GM12878 (cell line): Measurements from ENCODE around the gene ASIC2. TPM values are rescaled to one million over a fixed set of nuclear protein-coding genes. Genes with fewer than 3 reads are reported as not detected.

ENCODE experiments used
- ATAC-seq: fragments of 200-7000 bp; cut with Tn5 transposase; 3 replicates; pipeline ENCODE4 v1.9.1; 2020; ENCODE audit warnings: mild to moderate bottlenecking, moderate library complexity
- BruUV-seq: library from RNA; stranded (reverse); fragments of 400-500 nt; replicated peaks from 2 replicates; lab custom pipeline; 2021; lab: Mats Ljungman, UMichigan
- CTCF ChIA-PET: fragments of 300-600 bp; sonication (Branson Sonifier 250); formaldehyde crosslinking; extraction: SDS; loops from one replicate; lab custom pipeline; 2021; ENCODE audit warnings: inconsistent platforms; lab: Yijun Ruan, JAX
- POLR2A ChIA-PET: fragments of 350-600 bp; formaldehyde crosslinking; extraction: SDS; loops from one replicate; lab custom pipeline; 2021; ENCODE audit warnings: inconsistent platforms; lab: Charles Lee
- RAD21 ChIA-PET: fragments of 300-600 bp; sonication (Branson Sonifier 250); formaldehyde crosslinking; loops from one replicate; lab custom pipeline; 2023; ENCODE audit warnings: antibody characterized with exemption; ENCODE audit not compliant: unreplicated experiment; lab: Charles Lee
- SMC1A ChIA-PET: fragments of 300-600 bp; sonication (Branson Sonifier 250); formaldehyde crosslinking; loops from one replicate; lab custom pipeline; 2023; ENCODE audit not compliant: unreplicated experiment, uncharacterized antibody; lab: Charles Lee
- DNase-seq: peaks from one replicate; pipeline ENCODE4 v3.0.0-alpha.2; 2011; ENCODE audit warnings: low read depth, low spot score
- FAIRE-seq: peaks from 3 replicates; lab custom pipeline; 2011; peaks lifted over from hg19 to GRCh38; lab: Jason Lieb, UNC
- H2AFZ ChIP-seq: 2 replicates; pipeline ENCODE4 v1.6.0; 2011; ENCODE audit warnings: low read depth, low read length, control low read depth; ENCODE audit not compliant: control insufficient read depth
- H3K27ac ChIP-seq: 2 replicates; pipeline ENCODE4 v1.5.1; 2011; ENCODE audit warnings: control low read depth; ENCODE audit not compliant: control insufficient read depth, insufficient read depth
- H3K27me3 ChIP-seq, 2 experiments: replicated peaks in 1 of 2; 2 replicates each; pipeline versions ENCODE4 v1.6.0 to v1.6.1; 2011; ENCODE audit warnings: low read length in 1 of 2; ENCODE audit not compliant: control insufficient read depth in 2 of 2, insufficient read depth in 2 of 2
- H3K36me3 ChIP-seq, 2 experiments: 2 replicates each; pipeline ENCODE4 v1.5.1; 2011; ENCODE audit warnings: low read length in 1 of 2; ENCODE audit not compliant: control insufficient read depth in 2 of 2, insufficient read depth in 2 of 2
- H3K4me1 ChIP-seq: 2 replicates; pipeline ENCODE4 v1.6.1; 2011; ENCODE audit warnings: mild to moderate bottlenecking, low read length, moderate library complexity, mixed read lengths; ENCODE audit not compliant: control insufficient read depth, insufficient read depth
- H3K4me2 ChIP-seq: 2 replicates; pipeline ENCODE4 v1.6.0; 2011; ENCODE audit warnings: control low read depth; ENCODE audit not compliant: control insufficient read depth, insufficient read depth
- H3K4me3 ChIP-seq: fragments of 200-600 bp; sonication (generic); 2 replicates; pipeline ENCODE4 v1.5.1; 2016
- H3K79me2 ChIP-seq: 2 replicates; pipeline ENCODE4 v1.6.0; 2011; ENCODE audit warnings: low read length; ENCODE audit not compliant: control insufficient read depth, insufficient read depth
- H3K9ac ChIP-seq: 2 replicates; pipeline ENCODE4 v1.8.0; 2011; ENCODE audit warnings: low read length, control low read depth, mixed read lengths; ENCODE audit not compliant: control insufficient read depth, insufficient read depth
- H3K9me3 ChIP-seq: replicated peaks from 3 replicates; pipeline ENCODE4 v1.5.1; 2011; ENCODE audit warnings: mild to moderate bottlenecking, low read length; ENCODE audit not compliant: control insufficient read depth, insufficient read depth
- H4K20me1 ChIP-seq: 2 replicates; pipeline ENCODE4 v1.6.0; 2011; ENCODE audit not compliant: control insufficient read depth, insufficient read depth
- BACH1 ChIP-seq: fragments of 450-650 bp; IDR thresholded peaks from 2 replicates; pipeline ENCODE4 v1.6.1; 2017; ENCODE audit warnings: mild to moderate bottlenecking, borderline replicate concordance
- BCL11A ChIP-seq: IDR thresholded peaks from 2 replicates; pipeline ENCODE4 v1.6.1; 2011; ENCODE audit warnings: low read depth, low read length
- FOXK2 ChIP-seq: fragments of 450-650 bp; IDR thresholded peaks from 2 replicates; pipeline ENCODE4 v1.6.1; 2017; ENCODE audit warnings: mild to moderate bottlenecking, moderate library complexity
- IKZF2 ChIP-seq, 2 experiments: fragments of 450-650 bp; IDR thresholded peaks; 2 replicates each; pipeline ENCODE4 v1.6.1; 2017; ENCODE audit warnings: mild to moderate bottlenecking in 2 of 2, moderate library complexity in 2 of 2
- IRF4 ChIP-seq: IDR thresholded peaks from 2 replicates; pipeline ENCODE4 v1.6.1; 2011; ENCODE audit warnings: low read depth, low read length
- NR2F1 ChIP-seq: fragments of 450-650 bp; conservative IDR thresholded peaks from 2 replicates; pipeline ENCODE4 v1.6.1; 2017; ENCODE audit warnings: mild to moderate bottlenecking
- NRF1 ChIP-seq: conservative IDR thresholded peaks from 2 replicates; pipeline ENCODE4 v1.6.1; 2011; ENCODE audit warnings: mild to moderate bottlenecking, low read depth, low read length, improper control_type of control experiment
- RCOR1 ChIP-seq: conservative IDR thresholded peaks from 2 replicates; pipeline ENCODE4 v1.6.1; 2012; ENCODE audit warnings: low read depth, low read length, improper control_type of control experiment
- SP1 ChIP-seq: IDR thresholded peaks from one replicate; pipeline ENCODE4 v1.6.1; 2011; ENCODE audit warnings: low read depth, low read length
- STAT1 ChIP-seq: fragments of 450-650 bp; conservative IDR thresholded peaks from 2 replicates; pipeline ENCODE4 v1.6.1; 2014; ENCODE audit warnings: antibody characterized with exemption, mild to moderate bottlenecking
- WRNIP1 ChIP-seq: IDR thresholded peaks from 2 replicates; pipeline ENCODE4 v1.6.1; 2011; ENCODE audit warnings: low read depth, low read length, improper control_type of control experiment, borderline replicate concordance
- ZNF622 ChIP-seq: fragments of 450-650 bp; IDR thresholded peaks from 2 replicates; pipeline ENCODE4 v1.6.1; 2017; ENCODE audit warnings: mild to moderate bottlenecking, inconsistent platforms
- whole genome bisulfite sequencing: methylation state at CpG from one replicate; pipeline ENCODE4 v1.1.6; 2016; ENCODE audit warnings: low lambda C conversion rate; ENCODE audit not compliant: insufficient replicate concordance, insufficient coverage; ENCODE audit errors: missing lambda C conversion rate; 5-methylcytosine and 5-hydroxymethylcytosine counted together
- in situ Hi-C: fragments of 300-500 bp; cut with MboI; formaldehyde crosslinking; loops from 9 replicates; pipeline ENCODE4 v1.14.3; 2018; ENCODE audit warnings: mixed read lengths
- intact Hi-C: fragments of 100-400 bp; cut with micrococcal nuclease; formaldehyde crosslinking; loops from one replicate; pipeline ENCODE4 v1.14.2; 2022; ENCODE audit not compliant: unreplicated experiment
- polyA plus RNA-seq, 11 experiments: library from polyadenylated mRNA; depleted of rRNA in 4 of 11; unstranded in 6 of 11; stranded (reverse) in 5 of 11; fragments of >200 nt; fragmentation: Nextera tagmentation in 4 of 11; fragmentation: Illumina TruSeq in 1 of 11; extraction: Ambion mirVana in 4 of 11; extraction: Trizol in 1 of 11; gene quantifications; 1 replicate in 1 of 11; 2 replicates in 10 of 11; pipeline versions ENCODE4 v1.2.1 to v1.2.3, GENCODE V29; 2011 to 2016; ENCODE audit warnings: inconsistent platforms in 2 of 11, missing spikeins in 2 of 11, low read depth in 1 of 11
- total RNA-seq, 4 experiments: library from RNA; depleted of rRNA in 3 of 4; stranded (reverse); fragments of >200 nt in 3 of 4; fragmentation: Illumina TruSeq in 1 of 4; extraction: Trizol in 1 of 4; gene quantifications; 2 replicates each; pipeline versions ENCODE4 v1.2.1 to v1.2.3, GENCODE V29; 2013 to 2021
- TF ChIP-seq, protein P1 (sequence below): fragments of 450-650 bp; IDR thresholded peaks from 2 replicates; pipeline ENCODE4 v1.6.1; 2014; ENCODE audit warnings: mild to moderate bottlenecking
- TF ChIP-seq, protein P2 (sequence below): fragments of 150-350 bp; IDR thresholded peaks from 2 replicates; pipeline ENCODE4 v1.6.1; 2016; ENCODE audit warnings: low read depth, low read length

The ASIC2 gene
- total and polyA plus RNA-seq, 10 of the 15 experiments (the other 5 are each of a cell fraction or from before 2014, with no cell fraction given), result not detected

DNA sequence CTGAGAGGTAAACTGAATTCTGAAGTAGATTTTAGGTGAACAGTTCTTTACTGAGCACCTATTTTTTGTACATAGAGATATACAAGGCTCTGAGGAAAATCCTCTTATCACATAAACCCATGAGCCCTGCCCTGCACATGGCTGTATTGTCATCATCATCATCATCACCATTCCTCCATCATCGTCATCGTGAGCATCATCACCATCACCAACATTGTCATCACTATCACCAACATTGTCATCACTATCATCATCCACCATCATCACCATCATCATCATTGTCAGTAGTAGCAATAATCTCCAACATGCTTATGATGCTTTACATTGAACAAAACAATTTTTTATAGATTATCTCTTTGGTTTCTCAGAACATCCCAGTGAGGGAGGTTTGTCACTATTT lies 20.7 kb downstream of the ASIC2 start (continued):
- TF ChIP-seq NRF1, result no peak

DNA sequence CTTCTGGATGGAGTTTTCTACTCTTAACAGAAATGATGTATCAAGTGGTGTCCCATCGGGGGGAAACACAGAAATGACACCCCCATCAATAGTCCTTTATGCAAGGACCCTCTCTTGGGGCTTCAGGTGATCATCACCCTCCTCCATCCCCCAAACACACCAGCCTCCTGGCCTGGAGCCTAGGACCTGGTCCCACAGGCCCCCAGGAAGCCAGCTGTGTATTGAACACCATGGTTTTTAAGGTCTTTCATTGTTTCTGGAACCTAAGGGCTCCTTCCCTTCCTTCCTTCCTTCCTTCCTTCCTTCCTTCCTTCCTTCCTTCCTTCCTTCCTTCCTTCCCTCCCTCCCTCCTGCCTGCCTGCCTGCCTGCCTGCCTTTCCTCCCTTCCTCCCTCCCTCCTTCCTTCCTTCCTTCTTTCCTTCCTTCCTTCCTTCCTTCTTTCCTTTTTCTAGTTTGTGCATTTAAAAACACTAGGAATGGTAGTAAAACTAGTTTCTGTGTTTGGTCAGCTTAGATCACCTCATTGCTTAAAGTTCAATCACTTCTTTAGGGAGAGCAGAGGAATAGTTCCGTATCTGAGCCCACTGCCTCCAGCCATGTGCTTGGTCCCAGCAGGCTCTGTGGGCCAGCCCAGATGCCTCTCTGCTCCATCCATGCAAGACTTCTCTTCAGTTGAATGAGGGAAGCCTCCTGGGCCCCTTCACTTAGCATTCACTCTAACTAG lies 23.6 kb downstream of the ASIC2 start:
- WGBS, result 28% methylated on average over 2 of the region's 2 CpGs
- POLR2A ChIA-PET, result no interaction called here
- intact Hi-C loops, result no loop called here

More for the DNA sequence above, 23.6 kb downstream of the ASIC2 start:
- in situ Hi-C loops, result no loop called here
- ChIA-PET SMC1A (no interaction called here), CTCF (no interaction called here), RAD21 (no interaction called here)
- Histone ChIP-seq H3K36me3 (no peaks in the 10 kb centered on the region), H3K4me3 (no peak overlapping the region), H3K79me2 (no peaks in the 10 kb centered on the region), H4K20me1 (no peaks in the 10 kb centered on the region), H2AFZ (no peak overlapping the region), H3K4me1 (no peaks in the 10 kb centered on the region), H3K27ac (no peak overlapping the region), H3K9ac (no peak overlapping the region), H3K4me2 (no peak overlapping the region), H3K9me3 (no peaks in the 10 kb centered on the region), H3K27me3 (no peaks in the 10 kb centered on the region)
- FAIRE-seq (no peak), ATAC-seq (no peak), DNase-seq (no peak)
- no TSS peak for BruUV-seq
- TF ChIP-seq IKZF2 (IDR thresholded peaks at IDR 0.05) (no peak), STAT1 (no peak), BACH1 (no peak), RCOR1 (no peak), WRNIP1 (no peak), SP1 (no peak), BCL11A (no peak), IRF4 (no peak), ZNF622 (no peak), NR2F1 (no peak), FOXK2 (no peak)
- TF ChIP-seq, protein P1, sequence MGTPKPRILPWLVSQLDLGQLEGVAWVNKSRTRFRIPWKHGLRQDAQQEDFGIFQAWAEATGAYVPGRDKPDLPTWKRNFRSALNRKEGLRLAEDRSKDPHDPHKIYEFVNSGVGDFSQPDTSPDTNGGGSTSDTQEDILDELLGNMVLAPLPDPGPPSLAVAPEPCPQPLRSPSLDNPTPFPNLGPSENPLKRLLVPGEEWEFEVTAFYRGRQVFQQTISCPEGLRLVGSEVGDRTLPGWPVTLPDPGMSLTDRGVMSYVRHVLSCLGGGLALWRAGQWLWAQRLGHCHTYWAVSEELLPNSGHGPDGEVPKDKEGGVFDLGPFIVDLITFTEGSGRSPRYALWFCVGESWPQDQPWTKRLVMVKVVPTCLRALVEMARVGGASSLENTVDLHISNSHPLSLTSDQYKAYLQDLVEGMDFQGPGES, result no peak
- TF ChIP-seq, protein P2, sequence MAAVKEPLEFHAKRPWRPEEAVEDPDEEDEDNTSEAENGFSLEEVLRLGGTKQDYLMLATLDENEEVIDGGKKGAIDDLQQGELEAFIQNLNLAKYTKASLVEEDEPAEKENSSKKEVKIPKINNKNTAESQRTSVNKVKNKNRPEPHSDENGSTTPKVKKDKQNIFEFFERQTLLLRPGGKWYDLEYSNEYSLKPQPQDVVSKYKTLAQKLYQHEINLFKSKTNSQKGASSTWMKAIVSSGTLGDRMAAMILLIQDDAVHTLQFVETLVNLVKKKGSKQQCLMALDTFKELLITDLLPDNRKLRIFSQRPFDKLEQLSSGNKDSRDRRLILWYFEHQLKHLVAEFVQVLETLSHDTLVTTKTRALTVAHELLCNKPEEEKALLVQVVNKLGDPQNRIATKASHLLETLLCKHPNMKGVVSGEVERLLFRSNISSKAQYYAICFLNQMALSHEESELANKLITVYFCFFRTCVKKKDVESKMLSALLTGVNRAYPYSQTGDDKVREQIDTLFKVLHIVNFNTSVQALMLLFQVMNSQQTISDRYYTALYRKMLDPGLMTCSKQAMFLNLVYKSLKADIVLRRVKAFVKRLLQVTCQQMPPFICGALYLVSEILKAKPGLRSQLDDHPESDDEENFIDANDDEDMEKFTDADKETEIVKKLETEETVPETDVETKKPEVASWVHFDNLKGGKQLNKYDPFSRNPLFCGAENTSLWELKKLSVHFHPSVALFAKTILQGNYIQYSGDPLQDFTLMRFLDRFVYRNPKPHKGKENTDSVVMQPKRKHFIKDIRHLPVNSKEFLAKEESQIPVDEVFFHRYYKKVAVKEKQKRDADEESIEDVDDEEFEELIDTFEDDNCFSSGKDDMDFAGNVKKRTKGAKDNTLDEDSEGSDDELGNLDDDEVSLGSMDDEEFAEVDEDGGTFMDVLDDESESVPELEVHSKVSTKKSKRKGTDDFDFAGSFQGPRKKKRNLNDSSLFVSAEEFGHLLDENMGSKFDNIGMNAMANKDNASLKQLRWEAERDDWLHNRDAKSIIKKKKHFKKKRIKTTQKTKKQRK, result no peak
